Activated naive CD8-positive, alpha-beta T cell treated with anti-CD3 and anti-CD28 coated beads, Interleukin-2, amount 10 ng/mL, durations not matched to agents 7 days and 5 days (primary cell): ENCODE measurements around the gene COL4A2. TPM values are rescaled to one million over a fixed set of nuclear protein-coding genes. Genes with fewer than 3 reads are reported as not detected.

Source experiments
- ATAC-seq: fragments of 150-1000 bp; cut with Tn5 transposase; one replicate; pipeline ENCODE4 v1.10.0; 2021; ENCODE audit warnings: low read depth, moderate library complexity
- POLR2A ChIA-PET: fragments of 350-600 bp; sonication (Branson Sonifier 250); formaldehyde crosslinking; loops from one replicate; lab custom pipeline; 2021; ENCODE audit warnings: antibody characterized with exemption; lab: Charles Lee
- DNase-seq: peaks from one replicate; pipeline ENCODE4 v3.0.0; 2021
- H3K27ac Mint-ChIP-seq: one replicate; pipeline ENCODE4 v1.8.0; 2022; ENCODE audit warnings: mild to moderate bottlenecking, mixed read lengths
- H3K27me3 Mint-ChIP-seq: one replicate; pipeline ENCODE4 v1.8.0; 2022; ENCODE audit warnings: mild to moderate bottlenecking, moderate library complexity, mixed read lengths
- H3K36me3 Mint-ChIP-seq: one replicate; pipeline ENCODE4 v1.8.0; 2021; ENCODE audit warnings: mild to moderate bottlenecking, mixed read lengths
- H3K4me1 Mint-ChIP-seq: one replicate; pipeline ENCODE4 v1.8.0; 2021; ENCODE audit warnings: mixed read lengths
- H3K4me3 Mint-ChIP-seq: one replicate; pipeline ENCODE4 v1.8.0; 2022; ENCODE audit warnings: mild to moderate bottlenecking, moderate library complexity, mixed read lengths
- H3K9me3 Mint-ChIP-seq: one replicate; pipeline ENCODE4 v1.8.0; 2021; ENCODE audit warnings: mixed read lengths
- total RNA-seq, 2 experiments: library from RNA; stranded (reverse); gene quantifications; one replicate each; pipeline ENCODE4 v1.2.3, GENCODE V29; 2021

COL4A2 gene
- total RNA-seq, 2 experiments from 2014 or later, result not detected

GRCh38 chr13:110398564-110399507 lies 91.8 kb downstream of the COL4A2 start:
- POLR2A ChIA-PET, result no interaction called here
- ATAC-seq (no peak), DNase-seq (no peak)
- Mint-ChIP-seq H3K36me3 (no peaks in the 10 kb centered on the region), H3K9me3 (no peaks in the 10 kb centered on the region), H3K27ac (no peak overlapping the region), H3K4me3 (no peak overlapping the region), H3K27me3 (peaks cover 56% of the 10 kb centered on the region), H3K4me1 (no peaks in the 10 kb centered on the region)

DNA sequence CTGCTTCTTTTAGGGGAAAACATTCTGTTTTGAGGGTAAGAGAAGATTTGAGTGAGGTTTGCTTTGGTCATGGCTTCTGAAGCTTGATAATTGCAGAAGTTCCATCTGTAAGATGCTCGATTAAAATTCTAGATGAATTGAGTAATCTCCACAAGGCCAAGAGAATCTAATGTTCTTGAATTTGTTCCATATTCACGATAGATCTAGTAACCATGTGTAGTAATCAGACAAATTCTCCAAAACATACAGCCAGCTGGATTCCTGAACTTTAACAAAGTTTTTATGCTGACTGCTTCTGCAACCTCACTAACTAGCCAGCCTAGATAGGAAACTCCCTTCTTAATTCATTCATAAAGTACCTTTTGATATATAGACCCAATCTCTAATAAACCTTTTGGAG lies 92.7 kb downstream of the COL4A2 start:
- ATAC-seq (no peak), DNase-seq (no peak)
- Mint-ChIP-seq H3K27ac (no peak overlapping the region), H3K36me3 (no peaks in the 10 kb centered on the region), H3K4me3 (no peak overlapping the region), H3K4me1 (no peaks in the 10 kb centered on the region), H3K27me3 (peaks cover 57% of the 10 kb centered on the region), H3K9me3 (no peaks in the 10 kb centered on the region)
- POLR2A ChIA-PET, result no interaction called here

- Mint-ChIP-seq H3K4me3 (no peak overlapping the region), H3K4me1 (no peaks in the 10 kb centered on the region), H3K27me3 (peaks cover 62% of the 10 kb centered on the region), H3K9me3 (no peaks in the 10 kb centered on the region), H3K36me3 (no peaks in the 10 kb centered on the region), H3K27ac (no peak overlapping the region)
- DNase-seq, result no peak
- POLR2A ChIA-PET, result no interaction called here
- no peak for ATAC-seq
Observed at GRCh38 chr13:110400786-110401533, 93.9 kb downstream of the COL4A2 start.

DNA sequence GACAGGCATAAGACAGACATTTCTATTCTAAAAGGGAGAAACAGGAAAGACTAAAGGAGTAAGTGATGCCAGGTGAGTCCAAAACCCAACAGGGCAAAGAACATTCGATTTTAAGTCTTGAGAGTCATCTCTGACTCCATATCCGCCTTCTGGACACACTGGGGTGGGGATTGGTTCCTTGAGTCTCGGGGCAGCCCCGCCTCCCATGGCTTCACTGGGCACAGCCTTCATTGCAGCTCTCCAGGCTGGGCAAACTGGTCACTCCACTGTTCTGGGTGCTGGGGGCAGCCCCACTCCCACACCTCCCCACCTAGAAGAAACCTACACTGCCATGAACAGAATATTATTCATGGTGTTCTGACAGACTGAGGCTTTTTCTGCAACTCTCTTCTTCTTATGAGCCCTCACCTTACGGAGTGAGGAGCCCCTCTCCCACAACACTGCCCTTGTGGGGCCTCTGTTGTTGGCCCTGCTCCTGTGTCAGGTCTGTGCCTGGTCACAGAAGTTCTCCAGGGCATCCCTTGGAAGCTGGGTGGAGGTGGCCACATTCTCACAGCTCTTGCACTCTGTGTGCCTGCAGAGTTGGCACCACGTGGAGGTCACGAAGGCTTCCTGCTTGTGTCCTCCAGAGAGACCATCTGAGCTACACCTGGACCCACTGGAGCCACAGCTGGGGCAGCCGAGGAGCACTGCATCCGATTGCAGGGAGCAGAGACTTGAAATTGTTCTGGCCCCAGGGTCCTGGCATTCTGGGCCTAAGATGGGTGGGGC lies 95.4 kb downstream of the COL4A2 start:
- Mint-ChIP-seq H3K4me1 (no peaks in the 10 kb centered on the region), H3K4me3 (no peak overlapping the region), H3K9me3 (no peaks in the 10 kb centered on the region), H3K27ac (no peak overlapping the region), H3K27me3 (peaks cover 59% of the 10 kb centered on the region), H3K36me3 (no peaks in the 10 kb centered on the region)
- no peak for ATAC-seq
- POLR2A ChIA-PET, result no interaction called here
- no peak for DNase-seq

DNA sequence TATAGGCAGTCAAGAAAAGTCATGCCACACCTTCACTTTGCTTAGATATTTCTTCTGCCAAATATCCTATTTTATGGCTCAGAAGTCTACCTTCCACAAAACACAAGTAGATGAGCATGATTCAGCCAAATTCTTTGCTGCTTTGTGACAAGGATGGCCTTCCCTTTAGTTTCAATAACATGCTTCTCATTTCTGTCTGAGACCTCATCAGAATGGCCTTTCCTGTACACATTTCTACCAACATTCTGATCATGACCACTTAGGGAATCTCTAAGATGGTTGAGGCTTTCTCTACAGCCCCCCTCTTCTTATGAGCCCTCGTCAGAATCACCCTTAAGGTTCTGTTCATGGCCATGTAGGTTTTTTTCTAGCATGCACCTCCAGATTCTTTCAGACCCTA lies 96.2 kb downstream of the COL4A2 start:
- ATAC-seq (no peak), DNase-seq (no peak)
- POLR2A ChIA-PET, result no interaction called here
- H3K27me3 Mint-ChIP-seq, result peaks cover 58% of the 10 kb centered on the region
- no peaks in the 10 kb centered on the region for H3K9me3 Mint-ChIP-seq
- H3K4me1 Mint-ChIP-seq, result no peaks in the 10 kb centered on the region
- no peak overlapping the region for H3K4me3 Mint-ChIP-seq
- no peak overlapping the region for H3K27ac Mint-ChIP-seq
- H3K36me3 Mint-ChIP-seq, result no peaks in the 10 kb centered on the region

DNA sequence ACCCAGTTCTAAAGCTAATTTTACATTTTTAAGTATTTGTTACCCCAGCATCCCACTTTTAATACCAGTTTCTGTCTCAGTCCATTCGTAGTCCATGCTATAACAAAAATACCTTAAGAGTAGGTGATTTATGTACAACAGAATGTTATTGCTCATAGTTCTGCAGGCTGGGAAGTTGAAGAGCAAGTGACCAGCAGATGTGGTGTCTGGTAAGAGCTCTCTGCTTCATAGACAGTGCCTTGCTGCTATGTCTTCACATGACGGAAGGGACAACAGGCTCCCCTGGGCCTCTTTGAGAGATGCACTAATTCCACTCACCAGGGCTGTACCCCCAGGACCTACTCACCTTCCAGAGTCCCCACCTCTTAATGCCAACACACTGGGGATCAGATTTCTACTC lies 96.6 kb downstream of the COL4A2 start:
- DNase-seq, result no peak
- Mint-ChIP-seq H3K4me1 (no peaks in the 10 kb centered on the region), H3K27ac (no peak overlapping the region), H3K9me3 (no peaks in the 10 kb centered on the region), H3K36me3 (no peaks in the 10 kb centered on the region), H3K4me3 (no peak overlapping the region), H3K27me3 (peaks cover 54% of the 10 kb centered on the region)
- POLR2A ChIA-PET, result no interaction called here
- ATAC-seq, result no peak

DNA sequence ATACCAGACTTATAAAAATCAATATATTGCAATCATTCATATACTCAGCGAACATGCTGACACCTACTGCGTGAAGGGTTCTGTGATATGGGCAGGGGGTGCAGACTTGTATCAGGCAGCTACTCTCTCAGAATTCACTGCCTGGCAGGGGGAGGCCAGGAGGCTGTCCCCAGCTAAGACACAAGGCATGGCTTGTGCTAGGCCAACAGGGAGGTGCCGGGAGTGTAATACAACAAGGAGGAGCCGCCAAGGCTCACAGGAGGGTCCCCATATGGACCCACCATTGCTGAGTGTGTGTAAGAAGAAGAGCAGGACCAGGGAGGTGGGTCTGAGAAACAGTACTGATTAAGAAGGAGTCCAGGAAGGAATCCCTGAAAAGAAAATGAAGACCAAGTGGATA lies 97.2 kb downstream of the COL4A2 start:
- ATAC-seq (no peak), DNase-seq (no peak)
- Mint-ChIP-seq H3K27me3 (peaks cover 53% of the 10 kb centered on the region), H3K27ac (no peak overlapping the region), H3K36me3 (no peaks in the 10 kb centered on the region), H3K4me1 (no peaks in the 10 kb centered on the region), H3K4me3 (no peak overlapping the region), H3K9me3 (no peaks in the 10 kb centered on the region)
- POLR2A ChIA-PET, result no interaction called here

- POLR2A ChIA-PET, result no interaction called here
Observed at GRCh38 chr13:110405597-110406450, 98.7 kb downstream of the COL4A2 start.

DNA sequence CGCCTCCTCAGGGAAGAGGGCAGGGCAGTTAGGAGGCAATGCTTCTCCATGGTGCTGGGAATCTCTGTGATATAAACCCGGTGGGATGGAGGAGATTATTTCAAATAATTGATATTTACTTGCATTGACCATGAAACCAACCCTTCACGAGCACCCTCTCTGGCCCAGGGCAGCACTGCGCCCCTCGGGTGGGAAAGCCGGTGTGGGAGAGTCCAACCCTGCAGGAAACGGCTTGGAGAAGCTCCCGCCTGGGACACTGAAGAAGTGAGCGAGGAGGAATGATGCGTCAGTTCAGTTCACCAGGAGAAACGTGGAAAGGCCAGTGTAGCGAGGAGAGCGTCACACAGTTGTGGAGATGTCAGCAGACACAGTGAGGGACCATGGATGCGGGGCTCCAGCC lies 99.9 kb downstream of the COL4A2 start:
- POLR2A ChIA-PET, result no interaction called here
- no peak for ATAC-seq
- H3K27ac Mint-ChIP-seq, result no peak overlapping the region
- H3K36me3 Mint-ChIP-seq, result no peaks in the 10 kb centered on the region
- peaks cover 56% of the 10 kb centered on the region for H3K27me3 Mint-ChIP-seq
- H3K9me3 Mint-ChIP-seq, result no peaks in the 10 kb centered on the region
- no peak for DNase-seq
- H3K4me1 Mint-ChIP-seq, result peaks cover 1% of the 10 kb centered on the region
- no peak overlapping the region for H3K4me3 Mint-ChIP-seq

More at GRCh38 chr13:110405597-110406450, 98.7 kb downstream of the COL4A2 start:
- Mint-ChIP-seq H3K27me3 (peaks cover 55% of the 10 kb centered on the region), H3K9me3 (no peaks in the 10 kb centered on the region), H3K4me1 (no peaks in the 10 kb centered on the region), H3K36me3 (no peaks in the 10 kb centered on the region), H3K27ac (no peak overlapping the region), H3K4me3 (no peak overlapping the region)
- ATAC-seq (no peak), DNase-seq (no peak)

GRCh38 chr13:110407531-110407930 lies 100.4 kb downstream of the COL4A2 start:
- Mint-ChIP-seq H3K9me3 (no peaks in the 10 kb centered on the region), H3K36me3 (no peaks in the 10 kb centered on the region), H3K4me3 (no peak overlapping the region), H3K27ac (no peak overlapping the region), H3K4me1 (peaks cover 6% of the 10 kb centered on the region), H3K27me3 (peaks cover 57% of the 10 kb centered on the region)
- DNase-seq (no peak), ATAC-seq (no peak)
- POLR2A ChIA-PET, result no interaction called here

DNA sequence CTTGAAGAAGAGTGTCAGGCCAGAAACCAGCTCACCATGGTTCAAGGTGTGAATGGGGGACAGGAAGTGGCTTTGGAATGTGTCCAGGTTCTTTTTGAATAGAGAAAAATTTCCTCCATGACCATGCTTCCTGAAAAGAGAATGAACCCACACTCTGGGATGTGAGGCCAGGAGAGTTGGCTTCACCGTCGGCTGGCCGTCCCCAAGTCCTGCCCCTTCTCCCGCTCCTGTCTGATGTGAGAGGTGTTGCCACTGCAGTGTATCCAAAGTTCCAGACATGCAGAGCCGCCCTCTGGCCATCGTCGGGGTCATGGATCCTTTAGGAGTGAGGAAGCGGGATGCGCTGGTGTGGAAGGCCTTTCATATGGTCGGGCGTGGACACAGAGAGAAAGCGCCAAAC lies 101.2 kb downstream of the COL4A2 start:
- peaks cover 59% of the 10 kb centered on the region for H3K27me3 Mint-ChIP-seq

GRCh38 chr13:110409581-110409992 lies 102.5 kb downstream of the COL4A2 start:
- H3K4me3 Mint-ChIP-seq, result no peak overlapping the region
- H3K27me3 Mint-ChIP-seq, result peaks cover 57% of the 10 kb centered on the region
- no peaks in the 10 kb centered on the region for H3K36me3 Mint-ChIP-seq
- peaks cover 7% of the 10 kb centered on the region for H3K4me1 Mint-ChIP-seq
- DNase-seq (no peak), ATAC-seq (no peak)
- H3K9me3 Mint-ChIP-seq, result no peaks in the 10 kb centered on the region
- POLR2A ChIA-PET, result interaction anchor here (0.6 kb wide), 1 partner anchor 232 kb away, joined by 3 read pairs; no protein-coding TSS in a partner anchor
- H3K27ac Mint-ChIP-seq, result no peak overlapping the region

More for the DNA sequence above, 101.2 kb downstream of the COL4A2 start:
- no peak for ATAC-seq
- no peak overlapping the region for H3K27ac Mint-ChIP-seq
- no peaks in the 10 kb centered on the region for H3K36me3 Mint-ChIP-seq
- H3K9me3 Mint-ChIP-seq, result no peaks in the 10 kb centered on the region
- no peak overlapping the region for H3K4me3 Mint-ChIP-seq
- peaks cover 7% of the 10 kb centered on the region for H3K4me1 Mint-ChIP-seq
- POLR2A ChIA-PET, result no interaction called here
- no peak for DNase-seq
